ENCODE results near the gene IQCF2. TPM values are rescaled to one million over a fixed set of nuclear protein-coding genes. Genes with fewer than 3 reads are reported as not detected.
"Not testable (repeated sequence)": the region's sequence is repeated elsewhere in the genome, so short reads cannot be mapped to it uniquely, and the experiment has no call there.

The IQCF2 gene
- total RNA-seq, 1 experiment from 2014 or later, result not detected

DNA sequence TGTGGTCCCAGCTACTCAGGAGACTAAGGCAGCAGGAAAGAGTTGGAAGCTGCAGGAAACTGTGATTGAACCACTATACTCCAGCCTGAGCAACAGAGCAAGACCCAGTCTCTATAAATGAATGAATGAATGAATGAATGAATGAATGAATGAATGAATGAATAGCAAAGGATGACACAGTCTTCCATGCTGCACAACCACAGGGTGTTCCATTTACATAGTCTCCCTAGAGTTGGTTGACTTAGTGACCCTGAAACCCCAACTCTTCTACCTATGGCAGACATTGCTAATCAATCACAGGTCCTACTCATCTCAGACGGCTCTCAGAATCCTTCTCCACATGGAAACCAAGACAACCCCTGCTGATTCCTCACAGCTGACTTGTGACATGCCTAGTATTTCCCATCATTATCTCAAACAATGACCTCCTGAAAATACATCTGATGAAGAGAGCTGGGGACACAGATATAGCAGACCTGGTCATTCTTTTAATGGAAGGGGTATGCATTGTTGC is 11.9 kb downstream of the IQCF2 start:
- H3K9me3 ChIP-seq, result no peaks in the 10 kb centered on the region
- DNase-seq, result no peak
- no peak overlapping the region for H3K4me3 ChIP-seq
- no peaks in the 10 kb centered on the region for H3K27me3 ChIP-seq
- H3K36me3 ChIP-seq, result no peaks in the 10 kb centered on the region

DNA sequence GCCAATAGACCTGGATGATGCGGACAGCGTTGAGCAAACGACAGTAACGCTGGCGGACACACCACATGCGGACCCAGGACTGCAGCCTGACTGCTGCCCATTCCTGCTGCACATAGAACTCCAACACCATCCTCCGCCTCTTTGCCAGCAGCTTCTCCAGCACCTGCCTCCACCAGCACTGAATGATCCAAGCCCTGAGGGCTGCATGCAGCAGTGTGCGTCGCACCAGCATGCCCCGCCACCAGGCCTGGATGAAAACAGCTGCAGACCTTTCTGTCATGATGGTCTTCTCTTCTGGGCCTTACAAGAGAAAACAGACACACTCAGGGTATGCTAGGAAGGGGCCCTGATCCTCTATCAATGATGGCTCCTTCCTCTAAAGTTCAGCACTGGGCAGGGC is 12.5 kb downstream of the IQCF2 start:
- Histone ChIP-seq H3K4me3 (no peak overlapping the region), H3K36me3 (no peaks in the 10 kb centered on the region), H3K9me3 (no peaks in the 10 kb centered on the region), H3K27me3 (no peaks in the 10 kb centered on the region)
- no peak for DNase-seq

DNA sequence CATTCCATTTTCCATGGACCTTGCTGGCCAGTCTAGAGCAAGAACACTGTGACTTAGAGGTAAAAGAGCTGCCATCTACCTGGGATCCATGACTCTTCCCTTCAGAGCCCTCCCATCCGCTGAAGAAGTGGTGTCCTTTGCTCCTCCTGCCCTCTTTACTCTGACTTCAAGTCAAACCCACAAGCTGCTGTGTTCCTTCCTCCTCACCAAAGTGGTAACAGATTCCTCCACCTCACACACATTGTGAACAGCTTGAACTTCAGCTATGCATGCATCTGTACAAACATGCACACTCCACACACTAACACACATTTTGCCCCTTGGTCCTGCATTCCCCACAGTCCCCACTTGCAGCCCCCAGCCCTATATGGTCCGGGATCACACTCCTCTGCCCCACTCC is 13.0 kb downstream of the IQCF2 start:
- Histone ChIP-seq H3K9me3 (no peaks in the 10 kb centered on the region), H3K4me3 (no peak overlapping the region), H3K27me3 (no peaks in the 10 kb centered on the region), H3K36me3 (no peaks in the 10 kb centered on the region)
- no peak for DNase-seq

DNA sequence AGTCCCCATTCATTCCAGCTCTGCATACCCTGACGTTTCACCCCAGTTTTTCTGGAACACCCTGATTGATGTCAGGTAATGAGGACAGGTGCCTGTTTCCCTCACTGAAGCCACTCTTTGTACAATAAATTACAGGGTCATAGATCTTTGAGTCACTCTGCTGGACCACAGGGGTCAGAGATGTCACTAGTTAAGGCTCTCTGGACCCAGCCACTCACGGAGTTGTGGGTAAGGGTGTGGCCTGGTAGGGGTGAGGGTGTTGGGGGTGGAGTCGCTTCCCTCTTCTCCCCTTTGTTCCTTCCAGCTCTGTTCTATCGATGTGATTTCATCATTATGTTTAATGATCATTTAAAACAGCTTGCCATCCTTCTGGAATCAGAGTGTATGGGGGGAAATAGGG is 13.5 kb downstream of the IQCF2 start:
- Histone ChIP-seq H3K9me3 (no peaks in the 10 kb centered on the region), H3K36me3 (no peaks in the 10 kb centered on the region), H3K27me3 (no peaks in the 10 kb centered on the region), H3K4me3 (no peak overlapping the region)
- DNase-seq, result no peak

DNA sequence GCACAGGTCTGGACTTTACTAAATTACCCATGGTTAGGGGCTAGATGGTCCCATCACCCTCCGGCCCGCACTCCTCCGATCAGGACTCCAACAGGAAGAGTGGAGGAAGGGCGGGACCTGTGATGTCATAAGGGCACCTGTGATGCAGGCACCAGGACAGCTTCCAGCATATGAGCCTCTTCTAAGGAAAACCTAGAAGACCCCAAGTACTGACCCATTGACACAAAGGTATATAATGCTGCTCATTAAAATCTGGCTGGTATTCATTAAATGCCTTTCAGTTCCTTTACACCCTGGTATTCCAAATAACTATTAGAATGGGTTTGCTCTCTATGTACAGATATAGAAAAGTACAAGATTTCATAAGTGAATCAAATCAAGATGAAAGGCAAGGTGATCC is 14.1 kb downstream of the IQCF2 start, which contains the start of gene IQCF5:
TSS of gene IQCF5 (minus strand) at position 101 of the 400 bp plus-strand sequence. CDS start at position 31, 70 bp downstream.
- no peaks in the 10 kb centered on the region for H3K9me3 ChIP-seq
- no peaks in the 10 kb centered on the region for H3K27me3 ChIP-seq
- H3K4me3 ChIP-seq, result no peak within 1 kb of the TSS
- H3K36me3 ChIP-seq, result no peaks in the 10 kb centered on the region
- DNase-seq, result no peak

DNA sequence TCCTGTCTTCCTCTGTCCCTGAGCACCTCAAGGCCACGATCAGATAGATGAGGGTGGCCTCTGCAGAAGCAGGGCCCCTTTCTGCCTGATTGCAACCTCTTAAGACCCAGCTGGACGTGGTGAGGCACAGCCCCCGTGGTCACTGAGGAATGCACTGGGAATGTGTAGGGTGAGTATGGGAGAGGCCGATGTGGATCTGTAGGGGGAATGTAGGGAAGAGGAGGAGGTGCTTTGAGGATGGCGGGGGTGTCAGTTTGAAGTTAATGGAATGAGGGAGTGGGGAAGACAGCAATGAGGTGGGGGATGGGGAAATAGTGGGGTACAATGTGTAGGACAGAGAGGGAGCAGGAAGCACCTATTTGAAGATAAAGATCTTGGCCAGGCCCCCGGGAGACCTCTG is 14.8 kb downstream of the IQCF2 start:
- no peaks in the 10 kb centered on the region for H3K36me3 ChIP-seq
- no peak overlapping the region for H3K4me3 ChIP-seq
- H3K27me3 ChIP-seq, result no peaks in the 10 kb centered on the region
- DNase-seq, result no peak
- H3K9me3 ChIP-seq, result no peaks in the 10 kb centered on the region

DNA sequence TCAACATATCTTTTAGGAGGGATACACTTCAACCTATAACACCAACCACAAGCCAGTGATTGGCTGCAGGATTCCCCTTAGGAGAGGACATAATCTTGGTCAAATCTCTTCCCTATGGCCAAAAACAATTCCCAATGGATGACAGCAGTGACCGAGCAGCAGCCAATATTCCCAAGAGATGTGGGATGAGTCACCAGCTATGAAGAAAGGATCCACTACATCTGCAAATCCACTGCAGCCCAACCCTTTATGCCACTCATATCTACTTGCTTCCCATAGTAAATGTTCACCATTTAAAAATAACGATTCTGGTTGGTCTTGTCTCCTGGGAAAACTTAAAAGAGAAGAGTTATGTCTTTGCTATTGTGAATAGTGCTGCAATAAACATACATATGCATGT is 18.5 kb downstream of the IQCF2 start:
- Histone ChIP-seq H3K36me3 (no peaks in the 10 kb centered on the region), H3K27me3 (no peaks in the 10 kb centered on the region), H3K4me3 (no peak overlapping the region), H3K9me3 (no peaks in the 10 kb centered on the region)
- DNase-seq, result no peak

DNA sequence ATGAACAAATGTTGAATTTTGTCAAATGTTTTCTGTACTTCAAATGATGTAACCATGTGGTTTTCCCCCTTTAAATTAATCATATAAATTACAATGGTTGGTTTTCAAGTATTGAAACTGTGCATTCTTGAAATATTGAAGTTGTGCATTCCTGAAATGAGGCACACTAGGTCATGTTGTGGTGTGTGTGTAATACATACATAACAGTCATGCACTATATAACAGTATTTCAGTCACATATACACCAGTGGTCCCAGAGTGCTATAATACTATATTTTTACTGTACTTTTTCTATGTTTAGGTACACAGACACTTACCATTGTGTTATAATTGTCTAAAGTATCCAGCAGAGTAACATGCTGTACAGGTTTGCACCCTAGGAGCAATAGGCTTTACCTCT is 25.0 kb downstream of the IQCF2 start:
- Histone ChIP-seq H3K9me3 (no peaks in the 10 kb centered on the region), H3K4me3 (no peak overlapping the region), H3K36me3 (no peaks in the 10 kb centered on the region), H3K27me3 (no peaks in the 10 kb centered on the region)
- DNase-seq, result no peak

DNA sequence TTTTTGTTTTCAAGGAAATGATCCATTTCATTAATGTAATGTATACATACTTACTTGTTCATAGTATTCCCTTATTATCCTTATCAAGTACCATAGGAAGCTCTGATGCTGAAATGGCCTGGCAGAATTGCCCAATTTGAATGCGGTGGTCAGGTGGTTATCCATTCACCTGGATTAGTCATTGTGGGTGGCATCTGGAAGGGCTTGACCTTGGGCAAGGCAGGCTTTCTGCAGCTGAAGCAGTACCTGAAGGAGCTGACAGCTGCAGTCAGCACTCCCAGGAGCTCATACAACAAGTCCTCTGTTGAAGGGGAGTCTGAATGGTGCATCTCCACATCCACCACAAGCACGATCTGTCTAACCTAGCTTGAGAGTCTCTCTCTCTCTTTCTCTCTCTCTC is 26.2 kb downstream of the IQCF2 start:
- no peak for DNase-seq
- H3K9me3 ChIP-seq, result no peaks in the 10 kb centered on the region
- no peaks in the 10 kb centered on the region for H3K27me3 ChIP-seq
- no peaks in the 10 kb centered on the region for H3K36me3 ChIP-seq
- H3K4me3 ChIP-seq, result no peak overlapping the region

DNA sequence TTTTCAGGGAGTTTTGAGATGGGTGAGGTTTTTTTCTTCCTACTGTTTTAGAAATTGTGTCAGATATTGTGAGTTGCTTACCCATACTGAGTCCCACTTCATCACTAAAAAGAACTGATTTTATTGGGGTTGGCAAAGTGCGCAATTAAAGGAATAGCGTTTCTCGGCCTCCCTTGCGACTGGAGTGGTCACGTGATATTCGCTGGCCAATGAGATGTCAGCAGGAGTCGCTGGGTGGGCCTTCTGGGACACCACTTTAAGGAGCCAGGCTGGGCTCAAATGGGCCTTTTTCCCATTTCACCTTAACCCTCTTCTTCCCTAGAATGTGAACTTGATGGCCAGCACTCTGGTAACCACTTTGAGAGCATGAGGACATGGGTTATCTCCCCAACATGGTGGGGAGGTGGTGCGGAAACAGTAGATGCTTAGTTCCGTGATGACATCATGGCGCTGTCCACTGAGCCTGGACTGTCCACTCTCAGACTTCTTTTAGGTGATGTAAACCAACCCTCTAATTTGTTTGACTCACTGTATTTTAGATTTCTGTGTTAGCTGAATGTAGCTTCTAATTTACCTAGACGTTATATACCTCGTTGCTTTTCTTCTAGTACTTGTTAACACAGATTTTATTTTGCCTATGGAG is 27.2 kb downstream of the IQCF2 start:
- Histone ChIP-seq H3K27me3 (no peaks in the 10 kb centered on the region), H3K9me3 (no peaks in the 10 kb centered on the region), H3K36me3 (no peaks in the 10 kb centered on the region), H3K4me3 (no peak overlapping the region)
- DNase-seq, result no peak

DNA sequence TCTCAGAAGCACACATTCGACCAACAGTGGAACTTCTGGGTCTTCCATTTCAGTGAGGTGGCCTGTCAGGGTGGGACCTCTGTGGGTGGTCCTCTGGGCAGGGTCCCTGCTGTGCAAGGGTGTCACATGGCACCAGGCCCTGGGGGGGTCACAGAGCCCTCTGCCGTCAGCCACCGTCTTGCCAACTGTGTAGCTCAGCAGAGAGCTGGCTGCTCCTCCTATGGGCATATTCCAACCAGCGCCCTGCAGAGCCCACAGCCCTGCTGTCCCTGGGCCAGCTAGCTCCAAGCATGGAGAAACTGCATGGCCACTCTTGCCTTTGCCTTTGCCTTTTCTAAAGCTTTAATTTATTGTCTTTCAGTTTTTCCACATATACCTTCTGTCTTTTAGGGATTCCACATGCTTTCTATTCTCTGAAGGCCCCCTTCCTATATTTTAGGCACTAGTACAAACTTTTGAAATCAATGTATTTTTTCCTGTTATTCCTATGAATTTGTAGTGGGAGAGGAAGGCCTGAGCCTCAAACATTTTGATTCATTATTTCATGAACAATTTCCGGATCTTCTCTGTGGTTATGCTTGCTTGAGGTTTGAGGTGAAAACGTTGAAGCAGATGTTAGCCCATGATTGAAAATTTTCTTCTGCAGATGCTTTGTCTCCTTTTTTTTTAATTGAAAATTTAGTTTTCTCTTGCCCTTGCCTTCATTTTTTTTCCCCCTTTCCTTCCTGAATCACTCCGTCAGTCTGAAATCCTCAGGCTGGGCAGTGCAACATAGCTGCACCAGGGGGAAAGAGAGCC is 30.0 kb downstream of the IQCF2 start:
- H3K9me3 ChIP-seq, result no peaks in the 10 kb centered on the region
- no peak for DNase-seq
- H3K36me3 ChIP-seq, result no peaks in the 10 kb centered on the region
- no peaks in the 10 kb centered on the region for H3K27me3 ChIP-seq
- H3K4me3 ChIP-seq, result no peak overlapping the region

DNA sequence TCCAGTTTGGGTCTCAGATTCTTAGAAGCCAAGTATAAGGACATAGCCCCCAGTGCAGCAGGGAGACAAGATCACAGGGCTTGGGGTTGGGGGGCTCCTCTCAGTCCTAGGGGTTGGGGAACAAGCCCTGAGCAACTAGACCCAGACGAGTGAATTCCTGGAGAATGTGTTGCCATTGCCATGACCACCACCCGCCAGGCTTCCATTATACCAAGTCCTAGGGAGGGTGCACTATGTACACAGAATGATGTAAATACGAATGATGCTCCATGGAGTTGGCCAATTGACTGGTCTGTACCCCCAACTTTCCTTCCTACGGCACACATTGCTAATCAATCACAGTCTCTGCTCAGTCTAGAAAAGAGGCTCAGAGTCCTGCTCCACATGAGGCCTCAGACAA is 33.0 kb downstream of the IQCF2 start:
- no peaks in the 10 kb centered on the region for H3K9me3 ChIP-seq

DNA sequence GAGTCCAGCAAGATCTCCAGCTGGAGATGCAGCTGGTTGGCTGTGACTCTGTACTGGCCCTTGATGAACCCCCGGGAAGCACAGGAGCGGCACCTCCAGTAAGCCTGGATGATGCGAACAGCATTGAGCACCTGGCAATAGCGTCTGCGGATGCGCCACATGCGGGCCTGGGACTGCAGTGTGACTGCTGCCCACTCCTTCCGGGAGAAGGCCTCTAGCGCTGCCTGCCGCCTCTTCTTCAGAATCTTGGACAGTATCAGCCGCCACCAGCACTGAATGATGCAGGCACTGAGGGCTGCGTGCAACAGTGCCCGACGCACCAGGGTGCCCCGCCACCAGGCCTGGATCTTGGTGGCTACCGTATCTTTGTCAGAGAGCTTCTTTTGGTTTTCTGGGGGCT is 33.5 kb downstream of the IQCF2 start:
- H3K4me3 ChIP-seq, result no peak overlapping the region
- H3K27me3 ChIP-seq, result peaks cover 3% of the 10 kb centered on the region; the same call in 1 of the 2 replicates
- no peaks in the 10 kb centered on the region for H3K9me3 ChIP-seq
- H3K36me3 ChIP-seq, result no peaks in the 10 kb centered on the region
- DNase-seq, result no peak

More for the DNA sequence above, 33.0 kb downstream of the IQCF2 start:
- Histone ChIP-seq H3K36me3 (no peaks in the 10 kb centered on the region), H3K27me3 (peaks cover 1% of the 10 kb centered on the region; the same call in 1 of the 2 replicates), H3K4me3 (no peak overlapping the region)
- DNase-seq, result no peak

DNA sequence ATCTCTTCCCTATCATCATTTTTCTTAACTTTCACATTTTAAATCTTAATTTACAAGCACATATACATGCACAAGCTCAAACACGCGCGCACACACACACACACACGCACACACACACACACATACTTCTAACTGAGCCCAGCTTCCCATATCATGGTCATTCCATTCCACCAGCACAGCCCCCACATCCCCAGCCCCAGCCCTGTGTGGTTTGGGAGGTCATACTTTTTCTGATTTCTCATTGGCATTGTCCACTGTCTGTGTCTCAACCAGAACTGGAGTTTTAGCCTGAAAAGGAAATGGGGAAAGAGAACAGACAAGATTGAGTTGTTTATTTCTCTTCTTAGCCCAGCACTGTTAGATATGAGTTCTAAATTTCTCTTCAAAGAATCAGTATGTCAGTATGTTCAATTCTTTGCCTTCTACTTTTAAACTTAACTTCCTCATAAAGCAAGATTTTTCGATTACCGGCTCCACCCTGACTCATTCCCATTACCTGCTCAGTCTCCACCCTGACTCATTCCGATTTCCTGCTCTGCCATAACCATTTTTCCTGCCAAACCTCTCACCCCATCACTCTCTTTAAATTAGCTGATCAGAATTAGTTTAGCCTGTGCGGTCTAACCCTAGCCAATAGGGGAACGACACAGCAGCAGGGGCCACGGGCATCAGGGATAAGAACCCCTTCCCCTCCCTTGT is 35.3 kb downstream of the IQCF2 start:
- Histone ChIP-seq H3K36me3 (no peaks in the 10 kb centered on the region), H3K9me3 (no peaks in the 10 kb centered on the region), H3K27me3 (peaks cover 3% of the 10 kb centered on the region; the same call in 1 of the 2 replicates), H3K4me3 (no peak overlapping the region)
- DNase-seq, result no peak

DNA sequence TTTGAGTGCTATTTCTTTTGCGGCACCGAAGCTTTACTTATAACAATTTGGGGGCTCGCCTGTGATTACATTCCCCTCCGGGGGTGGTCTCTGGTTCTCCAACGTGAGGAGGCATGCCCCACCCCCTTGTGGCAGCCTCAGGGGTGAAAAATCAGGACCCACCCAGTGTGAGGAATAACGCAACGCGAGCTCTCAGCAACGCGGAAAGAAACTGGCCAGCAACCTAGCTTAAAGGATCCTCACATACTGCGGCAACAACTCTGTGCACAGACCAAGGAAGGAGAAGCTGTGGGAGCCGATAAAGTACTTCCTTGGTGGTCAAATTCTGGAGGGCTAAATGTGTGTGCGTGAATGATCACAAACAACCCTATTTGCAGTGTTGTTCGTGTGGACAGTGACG is 36.0 kb downstream of the IQCF2 start:
- Histone ChIP-seq H3K4me3 (no peak overlapping the region), H3K27me3 (peaks cover 3% of the 10 kb centered on the region; the same call in 1 of the 2 replicates), H3K36me3 (no peaks in the 10 kb centered on the region), H3K9me3 (no peaks in the 10 kb centered on the region)
- DNase-seq, result no peak

DNA sequence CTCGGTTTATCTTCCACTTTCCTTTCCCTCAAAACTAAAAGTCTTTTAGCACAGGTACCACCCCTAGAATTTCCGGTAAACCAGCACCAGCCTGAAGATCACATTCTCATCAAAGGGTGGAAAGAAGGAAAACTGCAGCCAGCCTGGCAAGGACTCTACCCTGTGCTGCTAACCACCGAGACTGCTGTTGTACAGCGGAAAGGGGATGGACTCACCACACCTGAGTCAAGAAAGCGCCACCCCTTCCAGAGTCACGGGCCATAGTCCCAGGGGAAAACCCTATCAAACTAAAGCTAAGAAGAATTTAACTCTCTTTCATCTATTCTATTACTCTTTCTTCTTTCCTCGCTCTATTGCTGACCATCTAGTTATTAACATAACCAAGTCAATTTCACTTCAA is 38.6 kb downstream of the IQCF2 start:
- H3K36me3 ChIP-seq, H3K4me3 ChIP-seq, H3K9me3 ChIP-seq, H3K27me3 ChIP-seq, DNase-seq: not testable (repeated sequence)

DNA sequence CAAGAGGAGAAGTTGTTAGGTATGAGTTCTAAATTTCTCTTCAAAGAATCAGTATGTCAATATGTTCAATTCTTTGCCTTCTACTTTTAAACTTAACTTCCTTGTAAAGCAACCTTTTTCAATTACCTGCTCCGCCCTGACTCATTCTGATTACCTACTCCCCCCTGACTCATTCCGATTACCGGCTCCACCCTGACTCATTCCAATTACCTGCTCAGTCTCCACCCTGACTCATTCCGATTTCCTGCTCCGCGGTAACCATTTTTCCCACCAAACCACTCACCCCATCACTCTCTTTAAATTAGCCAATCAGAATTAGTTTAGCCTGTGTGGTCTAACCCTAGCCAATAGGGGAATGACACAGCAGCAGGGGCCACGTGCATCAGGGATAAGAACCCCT is 40.9 kb downstream of the IQCF2 start:
- DNase-seq, result peak; percentile 27
- not testable (repeated sequence) for H3K27me3 ChIP-seq, H3K4me3 ChIP-seq, H3K36me3 ChIP-seq, H3K9me3 ChIP-seq

Data from MG63 (cell line).